HG03045 (cell line): ENCODE data around the gene DROSHA.
"Not testable (repeated sequence)": the region's sequence is repeated elsewhere in the genome, so short reads cannot be mapped to it uniquely, and the experiment has no call there.

Source experiments
- ATAC-seq: cut with Tn5 transposase; IDR thresholded peaks from one replicate; pipeline ENCODE4 v1.9.1; 2021; ENCODE audit warnings: mild to moderate bottlenecking, moderate library complexity; ENCODE audit not compliant: unreplicated experiment

DROSHA gene

DNA sequence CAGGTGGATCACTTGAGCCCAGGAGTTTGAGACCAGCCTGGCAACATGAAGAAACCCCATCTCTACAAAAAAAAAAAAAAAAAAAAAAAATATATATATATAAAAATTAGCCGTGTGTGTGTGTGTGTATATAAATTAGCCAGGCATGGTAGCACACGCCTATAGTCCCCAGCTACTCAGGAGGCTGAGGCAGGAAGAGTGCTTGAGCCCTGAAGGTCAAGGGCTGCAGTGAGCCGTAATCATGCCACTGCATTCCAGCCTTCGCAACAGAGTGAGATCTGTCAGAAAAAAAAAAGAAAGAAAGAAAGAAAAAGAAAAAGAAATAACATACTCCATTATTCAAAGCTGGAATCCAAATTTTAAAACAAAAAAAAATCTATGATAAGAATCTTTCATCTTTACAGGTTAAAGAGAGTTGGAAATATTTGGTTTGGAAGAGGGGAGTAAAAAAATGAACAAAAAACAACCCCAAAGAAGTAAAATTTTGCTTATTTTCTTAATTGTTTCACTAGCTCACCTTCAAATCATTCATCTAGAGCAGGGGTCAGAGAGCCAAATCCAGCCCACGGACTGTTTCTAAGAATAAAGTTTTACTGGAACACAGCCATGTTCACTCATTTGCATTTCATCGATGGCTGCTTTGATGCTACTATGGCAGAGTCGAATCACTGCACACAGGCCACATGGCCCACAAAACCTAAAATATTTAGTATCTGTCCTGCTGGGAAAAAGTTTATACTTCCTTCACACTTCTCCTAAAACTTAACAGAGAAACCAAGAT, 109.9 kb downstream of the DROSHA start:
- ATAC-seq = no peak

DNA sequence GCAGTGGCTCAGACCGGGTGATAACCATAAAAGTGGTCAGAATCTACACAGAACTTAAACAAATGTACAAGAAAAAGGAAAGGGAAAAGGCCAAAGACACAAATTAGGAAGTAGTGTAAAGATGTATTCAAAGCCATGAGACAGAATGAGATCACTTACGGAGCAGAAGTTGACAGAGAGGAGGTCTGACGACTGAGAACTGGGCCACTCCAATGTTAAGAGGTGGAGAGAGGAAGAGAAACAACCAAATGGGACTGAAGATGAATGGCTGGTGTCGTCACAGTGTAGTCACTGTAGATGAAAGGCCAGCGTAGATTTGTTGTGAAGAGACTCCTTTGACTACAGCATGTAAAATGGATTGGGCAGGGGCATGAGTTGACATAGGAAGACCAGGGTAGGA, 114.4 kb downstream of the DROSHA start:
- no peak for ATAC-seq

DNA sequence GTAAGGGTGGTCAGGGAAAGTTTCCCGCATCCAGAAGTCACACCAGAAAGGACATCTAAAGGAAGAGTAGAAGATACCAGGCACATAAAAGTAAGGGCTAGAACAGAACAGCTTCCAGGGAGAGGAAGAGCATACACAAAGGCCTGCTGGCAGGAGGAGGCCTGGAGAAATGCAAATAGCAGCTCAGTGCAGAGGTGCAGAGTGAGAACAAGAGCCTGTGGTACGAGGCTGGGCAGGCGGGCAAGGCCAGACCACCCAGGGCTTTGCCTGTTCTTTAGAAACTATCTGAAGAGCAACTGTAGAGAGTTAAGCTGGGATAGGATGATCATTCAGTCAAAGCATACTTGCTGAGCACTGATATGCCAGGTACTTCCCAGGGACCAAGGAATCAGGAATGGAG, 115.3 kb downstream of the DROSHA start:
- ATAC-seq = no peak

DNA sequence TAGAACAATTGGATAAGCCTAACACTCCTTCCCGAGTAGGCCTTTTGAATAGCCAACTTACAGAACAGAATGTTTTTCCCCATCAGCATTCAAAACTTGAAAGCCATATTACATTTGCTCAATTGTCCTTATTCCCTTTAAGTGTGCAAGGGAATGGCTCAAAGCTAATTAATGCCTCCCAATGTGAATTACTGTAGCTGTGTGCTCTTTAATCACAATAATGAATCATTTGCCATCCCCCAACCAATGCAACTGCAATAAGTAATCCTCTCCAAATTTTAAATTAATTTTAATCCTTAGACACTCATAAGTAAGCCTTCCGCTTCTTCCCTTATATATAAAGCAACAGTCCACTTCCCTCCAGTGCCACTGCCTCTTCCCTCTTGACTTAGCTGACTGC, 115.9 kb downstream of the DROSHA start:
- no peak for ATAC-seq

DNA sequence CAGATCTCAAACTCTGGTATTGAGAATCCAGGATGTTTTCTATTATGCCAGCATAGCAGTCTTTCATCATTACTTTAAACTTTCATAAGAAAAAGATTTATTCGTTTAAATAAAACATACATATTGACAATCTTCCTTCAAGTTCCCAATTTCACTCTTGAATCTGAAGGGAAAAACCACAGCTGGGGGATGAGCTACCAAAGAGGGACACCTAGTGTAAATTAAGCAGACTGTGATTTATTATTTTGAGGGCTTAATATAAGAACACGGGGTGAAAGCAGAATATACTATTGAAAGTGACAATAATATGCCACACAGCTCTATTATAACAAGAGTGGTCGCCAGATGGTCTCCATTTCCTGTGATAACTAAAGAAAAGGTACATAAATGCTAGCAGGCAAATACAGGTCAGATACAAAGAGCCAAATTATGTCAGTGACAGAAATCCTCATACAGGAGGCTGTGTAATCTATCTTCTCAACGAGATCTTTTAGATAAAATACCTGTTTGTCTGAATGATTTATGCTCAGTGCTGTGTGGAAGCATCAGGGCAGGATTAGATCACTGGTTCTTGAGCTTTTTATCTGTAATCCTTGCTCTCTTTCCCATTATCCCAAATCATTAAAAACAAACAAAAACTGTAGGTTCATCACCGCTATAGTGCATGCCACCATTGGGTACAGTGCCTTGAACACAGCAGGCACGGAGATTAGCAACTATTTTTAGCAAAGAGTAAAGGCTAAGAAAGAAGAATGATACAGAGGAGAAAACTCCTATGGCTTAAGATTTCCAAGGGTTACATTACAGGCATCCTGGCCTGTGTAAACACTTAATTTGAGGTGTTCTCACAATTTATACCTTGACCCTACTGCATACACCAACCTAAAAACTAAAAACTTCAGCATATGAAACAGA, 116.6 kb downstream of the DROSHA start:
- no peak for ATAC-seq

DNA sequence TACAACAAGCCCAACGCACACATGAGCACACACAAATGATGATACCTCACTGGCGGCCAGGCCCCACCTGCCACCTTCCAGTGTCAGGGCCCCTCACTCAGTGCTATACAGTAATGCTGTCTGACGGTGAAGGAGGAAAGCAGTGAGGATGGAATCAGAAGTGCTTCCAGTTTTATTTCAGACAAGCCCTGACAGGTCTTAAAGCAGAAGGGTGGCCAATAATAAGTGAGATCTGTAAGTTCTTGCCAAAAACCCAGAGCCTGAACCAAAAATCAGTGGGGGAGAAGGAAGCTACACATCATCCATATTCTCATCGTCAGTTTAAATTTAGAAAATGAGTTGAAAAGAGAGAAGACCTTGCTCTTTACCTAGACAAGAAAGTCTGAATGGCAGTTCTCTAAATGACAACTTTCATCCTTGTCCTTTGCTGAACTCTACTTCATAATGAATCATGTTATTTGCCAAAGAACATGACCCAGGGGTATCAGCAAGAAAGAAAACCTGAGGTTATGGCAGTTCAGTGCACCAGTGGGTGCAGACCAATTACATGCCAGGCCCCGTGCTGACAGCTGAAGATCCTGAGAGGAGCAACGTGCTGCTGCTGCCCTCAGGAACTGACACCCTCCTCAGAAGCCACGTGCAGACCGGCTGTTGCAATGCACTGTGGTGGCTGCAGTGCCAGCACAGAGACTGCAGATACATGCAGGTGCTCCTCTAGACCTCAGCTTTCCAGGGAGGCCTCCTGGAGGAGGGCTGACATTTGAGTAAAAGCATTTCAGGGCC, 118.7 kb downstream of the DROSHA start:
- no peak for ATAC-seq

DNA sequence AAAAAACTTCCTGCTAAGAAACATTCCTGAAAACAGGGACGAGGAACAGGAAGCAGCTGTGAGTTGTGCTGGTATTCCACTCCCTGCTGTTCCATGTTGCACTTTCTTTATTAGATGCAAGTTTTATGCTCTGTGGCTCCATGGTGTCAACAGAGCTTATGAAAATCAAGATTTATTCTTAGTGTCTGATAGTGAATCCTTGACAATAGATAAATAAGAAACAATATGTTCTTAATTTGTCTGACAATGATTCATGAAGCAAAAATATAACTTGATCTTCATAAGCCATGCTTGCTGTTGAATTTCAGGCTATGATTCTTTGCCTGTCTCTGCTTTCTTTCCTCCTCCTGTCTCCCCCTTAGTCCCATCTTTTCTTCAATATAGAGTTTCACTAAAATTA, 119.6 kb downstream of the DROSHA start:
- ATAC-seq = no peak

DNA sequence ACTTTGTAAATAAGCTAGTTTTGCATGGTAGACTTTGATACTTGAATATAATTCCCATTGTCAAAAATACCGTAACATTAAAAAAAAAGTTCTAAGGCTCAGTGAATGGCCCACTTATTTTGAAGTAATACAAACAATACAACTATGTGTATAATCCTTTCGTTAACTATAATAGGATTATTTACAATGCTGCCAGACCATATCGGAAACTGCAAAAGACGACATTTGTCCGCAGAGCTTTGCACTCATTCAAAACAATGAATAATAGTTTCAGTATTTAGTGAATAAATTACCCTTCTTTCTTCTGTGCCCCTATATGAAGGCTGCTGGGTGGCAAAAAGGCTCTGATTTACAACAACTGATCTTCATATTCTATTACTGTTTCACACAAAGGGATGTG, 121.8 kb downstream of the DROSHA start:
- no peak for ATAC-seq

DNA sequence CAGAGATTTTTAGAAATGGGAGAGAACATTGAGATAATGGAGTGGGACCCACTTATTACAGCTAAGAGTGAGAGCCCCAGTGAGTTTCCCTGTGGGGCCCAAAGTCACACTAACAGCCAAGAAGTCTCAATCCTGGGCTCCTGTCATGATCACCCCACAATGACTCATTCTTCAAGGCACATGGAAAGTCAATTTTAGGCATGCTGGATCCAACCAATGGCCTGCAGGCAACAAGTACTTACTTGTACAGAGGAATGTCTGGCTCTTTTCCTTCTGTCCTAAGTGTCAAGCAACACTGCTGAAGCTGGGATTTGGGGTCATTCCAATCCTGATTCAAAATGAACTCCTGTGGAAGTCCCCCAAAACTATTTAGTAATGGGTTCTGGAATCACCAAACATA, 123.1 kb downstream of the DROSHA start:
- ATAC-seq = no peak

DNA sequence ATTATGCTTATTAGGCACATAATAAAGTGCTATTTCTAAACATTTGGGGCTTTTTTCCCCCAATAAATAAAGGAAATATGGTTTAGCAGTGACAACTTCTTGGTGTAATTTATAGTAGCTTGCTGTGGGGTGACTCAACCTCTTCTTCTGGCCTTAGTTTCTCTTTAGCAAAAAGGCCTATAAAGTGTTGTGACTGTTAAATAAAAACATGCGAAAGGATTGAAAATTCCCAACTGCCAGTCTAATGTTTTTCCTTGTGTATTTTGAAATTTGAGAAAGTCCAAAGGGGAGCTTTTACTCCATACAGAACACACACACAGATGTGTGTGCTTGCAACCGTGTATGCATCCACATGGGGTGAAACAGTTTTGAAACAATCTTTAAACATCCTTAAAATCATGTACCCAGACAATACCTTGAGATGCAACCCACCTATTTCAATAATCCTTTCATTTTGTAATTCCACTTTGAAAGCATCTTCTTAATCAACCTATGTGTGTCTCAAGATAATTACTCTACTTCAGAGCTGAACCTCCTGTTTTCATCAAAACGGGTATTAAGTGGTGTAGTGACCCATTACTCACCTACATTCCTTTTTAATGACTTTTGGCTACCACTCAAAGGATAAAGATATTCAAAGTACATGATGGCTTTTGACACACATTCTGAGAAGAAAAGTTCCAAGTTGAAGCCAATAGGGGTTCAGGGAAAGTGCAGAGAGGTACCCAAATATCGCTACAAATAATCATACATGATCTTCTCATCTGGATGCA, 123.8 kb downstream of the DROSHA start:
- ATAC-seq = no peak

DNA sequence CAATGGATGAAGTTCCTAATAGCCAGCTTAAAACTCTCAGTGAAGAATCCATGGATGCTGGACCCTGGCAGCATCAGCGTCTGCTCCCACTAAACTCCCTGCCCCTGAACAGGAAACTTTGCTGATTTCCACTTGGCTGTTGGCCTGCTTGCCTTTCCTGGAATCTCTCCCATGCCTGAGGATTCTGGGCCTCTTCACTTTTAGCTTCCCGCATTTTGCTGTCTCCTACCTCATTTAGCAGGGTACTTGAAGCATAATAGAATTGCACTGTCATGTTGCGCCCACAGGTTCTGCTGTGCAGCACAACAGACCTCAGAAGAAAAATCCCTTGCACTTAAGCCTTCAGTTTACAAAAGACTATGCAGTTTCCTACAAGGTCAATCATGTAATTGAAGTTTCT, 127.6 kb downstream of the DROSHA start:
- ATAC-seq = no peak

DNA sequence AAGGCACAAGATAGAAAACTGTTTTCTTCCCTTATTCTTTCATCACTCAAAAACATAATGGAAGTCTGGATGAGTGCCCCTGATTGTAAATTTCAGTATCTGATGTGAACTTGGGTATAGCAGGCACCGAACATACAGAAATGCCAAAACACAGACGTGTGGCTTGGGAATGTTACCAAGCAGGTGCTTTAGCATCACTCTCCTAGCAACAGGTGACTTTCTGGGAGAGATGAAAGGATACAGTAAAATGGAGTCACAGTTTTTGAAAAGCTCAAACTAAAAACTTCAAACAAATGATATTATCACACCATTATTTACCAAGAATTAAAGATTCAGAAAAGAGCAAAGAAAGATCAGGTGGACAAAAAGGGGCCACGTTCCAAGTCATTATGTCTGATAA, 130.2 kb downstream of the DROSHA start:
- ATAC-seq = no peak

DNA sequence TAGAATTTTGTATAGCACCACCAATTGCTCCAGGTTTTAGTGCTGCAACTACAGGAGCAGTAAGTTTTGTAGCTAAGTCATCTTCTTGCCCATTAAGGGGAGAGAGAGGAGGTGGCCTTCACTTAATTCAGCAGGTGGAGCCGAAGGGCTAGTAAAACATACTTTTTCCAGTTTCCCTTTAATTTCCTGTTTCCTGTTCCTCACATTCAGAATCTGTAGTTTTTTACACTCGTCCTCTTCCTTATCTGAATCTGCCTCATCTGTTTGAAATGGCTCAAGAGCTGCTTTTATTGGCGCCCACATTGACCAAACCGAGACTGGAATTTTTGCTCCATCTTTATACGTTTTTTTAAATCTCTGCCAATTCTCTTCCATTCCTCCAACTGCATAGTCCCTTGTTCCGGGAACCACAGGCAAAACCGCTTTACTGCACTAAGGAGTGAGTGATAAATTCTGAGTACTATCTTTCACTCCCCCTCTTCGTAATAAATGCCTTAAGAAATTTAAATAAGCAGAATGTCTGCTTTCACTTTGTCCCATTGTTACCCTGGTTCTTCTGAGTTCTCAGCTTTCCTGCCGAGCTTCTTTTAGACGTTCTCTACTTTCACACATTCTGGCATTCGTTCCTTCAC, 133.9 kb downstream of the DROSHA start:
- ATAC-seq = no peak

DNA sequence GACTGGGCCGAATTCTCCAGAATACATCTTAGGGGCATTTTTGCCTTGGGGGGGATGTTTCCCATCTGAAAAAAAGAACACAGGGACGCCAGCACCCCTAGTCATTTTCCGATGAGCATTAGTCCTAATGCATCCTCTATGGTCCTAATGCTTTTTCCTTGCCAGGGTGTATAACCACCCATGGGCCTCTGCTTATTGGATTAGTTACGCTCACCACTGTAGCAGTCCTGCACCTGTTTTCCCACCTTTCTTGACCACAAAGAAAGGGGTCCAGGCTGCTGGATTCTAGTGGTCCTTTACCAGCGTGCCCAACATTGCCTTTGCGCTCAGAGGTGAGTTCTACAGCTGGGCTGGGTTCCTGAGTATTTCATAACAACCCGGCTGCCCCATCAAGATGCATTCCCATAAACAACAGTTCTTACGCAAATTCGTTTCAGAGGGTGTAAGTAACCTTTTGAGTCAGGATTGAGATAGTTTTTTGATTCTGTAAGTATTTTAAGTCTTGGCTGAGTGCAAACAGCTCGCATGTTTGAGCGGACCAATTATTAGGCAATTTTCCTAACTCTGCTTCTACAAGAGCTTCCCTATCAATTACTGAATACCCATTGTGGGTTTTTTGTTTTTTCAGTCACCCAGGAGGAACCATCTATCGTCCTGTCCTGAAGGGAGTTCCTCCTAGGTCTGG, 135.1 kb downstream of the DROSHA start:
- ATAC-seq = no peak

DNA sequence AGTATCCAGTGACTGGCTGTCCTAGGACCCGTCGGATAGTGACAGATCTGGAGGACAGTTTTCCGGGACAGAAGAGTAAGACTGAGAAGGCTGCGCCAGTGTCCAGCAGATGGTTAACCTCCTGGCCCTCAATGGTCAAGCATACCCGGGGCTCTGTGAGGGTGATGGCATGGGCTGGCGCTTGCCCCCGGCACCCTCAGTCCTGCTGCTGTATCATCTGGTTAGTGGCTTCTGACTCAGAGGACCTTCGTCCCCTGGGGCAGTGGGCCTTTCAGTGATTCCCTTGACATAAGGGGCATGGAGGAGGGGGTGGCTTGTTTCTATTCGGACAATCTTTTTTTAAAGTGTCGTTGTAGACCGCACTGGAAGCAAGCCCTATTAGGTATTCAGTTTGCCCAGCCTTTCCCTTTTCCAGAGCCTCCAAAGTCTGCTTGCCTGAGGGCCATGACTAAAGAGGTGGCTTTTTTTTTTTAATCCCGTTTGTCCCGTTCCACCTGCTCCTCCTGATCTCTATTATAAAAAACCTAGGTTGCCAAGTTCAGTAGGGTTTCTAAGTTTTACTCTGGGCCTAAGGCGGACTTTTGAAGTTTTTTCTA, 136.3 kb downstream of the DROSHA start:
- ATAC-seq = not testable (repeated sequence)

DNA sequence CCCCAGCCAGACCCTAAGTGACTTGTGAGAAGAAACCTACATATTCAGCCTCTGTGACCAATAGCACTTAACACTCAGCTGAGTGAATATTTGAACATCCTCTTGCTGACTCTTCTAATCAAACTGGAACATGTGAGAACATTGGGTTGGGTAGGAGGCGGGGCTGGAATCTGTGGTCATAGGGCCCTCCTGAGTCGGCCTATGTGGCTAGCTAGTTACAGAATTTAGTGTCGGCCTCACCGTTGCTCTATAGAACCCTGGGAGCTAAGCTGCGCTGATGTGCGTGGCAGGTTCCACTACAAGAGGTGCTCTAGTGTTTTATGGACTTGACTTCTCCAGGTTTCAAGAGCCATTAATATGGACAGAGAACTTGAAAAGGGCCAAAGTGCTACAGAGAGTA, 138.8 kb downstream of the DROSHA start:
- ATAC-seq = no peak

DNA sequence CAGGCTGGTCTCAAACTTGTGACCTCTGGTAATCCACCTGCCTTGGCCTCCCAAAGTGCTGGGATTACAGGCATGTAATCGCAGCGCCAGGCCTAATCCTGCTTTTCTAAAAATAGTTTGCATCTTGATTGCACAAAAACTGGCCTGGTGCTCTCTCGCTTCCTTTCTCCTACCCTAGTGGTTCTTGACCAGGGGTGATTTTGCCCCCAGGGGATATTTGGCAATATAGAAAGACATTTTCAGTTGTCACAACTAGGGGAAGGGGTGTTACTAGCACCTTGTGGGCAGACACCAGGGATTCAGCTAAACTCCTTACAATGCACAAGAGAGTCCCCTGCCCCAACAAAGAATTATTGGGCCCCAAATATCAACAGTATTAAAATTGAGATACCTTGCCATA, 139.8 kb downstream of the DROSHA start:
- no peak for ATAC-seq

DNA sequence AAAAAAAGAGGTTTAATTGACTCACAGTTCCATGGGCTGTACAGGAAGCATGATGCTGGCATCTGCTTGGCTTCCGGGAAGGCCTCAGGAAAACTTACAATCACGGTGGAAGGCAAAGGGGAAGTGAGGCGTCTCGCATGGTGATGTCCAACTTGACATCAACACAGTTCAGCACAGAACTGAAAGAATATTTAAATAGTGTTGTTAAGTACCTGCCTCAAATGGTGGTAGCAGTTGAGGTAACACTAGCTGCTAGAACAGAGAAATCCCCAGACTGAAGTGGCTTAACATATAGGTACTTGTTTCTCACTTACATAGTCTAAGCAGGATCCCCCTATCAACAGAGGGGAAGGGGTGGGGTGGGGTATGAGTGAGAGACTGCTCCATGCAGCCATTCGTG, 141.6 kb downstream of the DROSHA start:
- no peak for ATAC-seq
